ENCODE results near the gene BRSK2. TPM values are rescaled to one million over a fixed set of nuclear protein-coding genes. Genes with fewer than 3 reads are reported as not detected.

BRSK2 gene
- total and polyA plus RNA-seq, 2 donors (not counting 1 experiment from before 2014, with no cell fraction given), result 0.11 to 0.33 TPM

DNA sequence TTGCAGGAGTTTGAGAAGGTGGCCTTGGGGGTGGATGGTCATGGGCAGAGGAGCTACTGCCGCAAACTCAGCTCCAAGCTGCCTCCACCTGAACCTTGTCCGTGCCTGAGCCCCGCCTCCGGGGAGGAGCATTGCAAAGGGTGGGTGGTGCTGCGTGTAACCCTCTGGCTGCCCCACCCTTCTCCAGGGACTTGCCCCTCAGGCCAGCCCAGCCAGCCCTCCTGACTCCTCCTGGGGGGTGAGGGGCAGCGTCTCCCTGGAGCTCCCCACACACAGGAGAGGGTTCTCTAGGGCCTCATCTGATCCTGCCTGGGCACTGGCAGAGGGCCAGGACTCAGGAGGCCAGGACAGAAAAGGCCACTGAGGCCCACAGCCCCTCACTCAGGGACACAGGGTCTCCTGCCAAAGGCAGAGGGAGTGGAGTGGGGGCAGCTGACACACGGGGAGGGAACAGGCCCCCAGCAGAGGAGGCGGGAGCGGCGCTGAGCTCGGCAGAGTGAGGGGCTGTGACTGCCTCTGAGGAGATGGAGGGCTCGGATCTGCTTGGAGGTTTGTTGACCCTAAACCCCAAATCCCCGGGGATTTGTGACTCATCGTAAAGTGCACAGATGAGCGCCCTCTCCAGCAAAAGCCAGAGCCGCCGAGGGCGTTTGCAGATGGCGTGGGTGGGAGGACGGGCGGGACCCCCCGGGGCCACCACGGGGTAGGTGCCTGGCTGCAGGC lies 12.8 kb downstream of the BRSK2 start:
- Histone ChIP-seq H3K79me2 (ENCODE audit: control insufficient read depth, insufficient read depth, low read length) (no peaks in the 10 kb centered on the region), H3K9ac (ENCODE audit: insufficient read depth, low read length) (no peak overlapping the region), H3K36me3 (ENCODE audit: control insufficient read depth, insufficient read depth, low read length) (no peaks in the 10 kb centered on the region), H3K27me3 (ENCODE audit: control insufficient read depth, insufficient read depth, low read length) (no peaks in the 10 kb centered on the region), H4K20me1 (ENCODE audit: control insufficient read depth, extremely low read depth, insufficient read depth, low read length) (no peaks in the 10 kb centered on the region), H3K9me3 (ENCODE audit: control insufficient read depth, insufficient read depth, low read depth, low read length) (no peaks in the 10 kb centered on the region), H3K4me2 (ENCODE audit: extremely low read depth, insufficient read depth, low read length) (no peak overlapping the region), H3K4me1 (ENCODE audit: control insufficient read depth, extremely low read depth, insufficient read depth, low read length) (no peaks in the 10 kb centered on the region), H2AFZ (ENCODE audit: low read length) (no peak overlapping the region), H3K27ac (ENCODE audit: insufficient read depth, low read length) (no peak overlapping the region), H3K4me3 (replicated peaks in 1 of 4; ENCODE audit: control extremely low read depth in 1 of 4, insufficient read depth in 1 of 4, low read depth in 3 of 4, low read length in 4 of 4) (no peak overlapping the region)
- no peak for TF ChIP-seq EZH2 (IDR thresholded peaks at IDR 0.05; ENCODE audit: low read length, missing control alignments)
- no peak for TF ChIP-seq CTCF (conservative IDR thresholded peaks at IDR 0.05 in 1 of 2, IDR thresholded peaks at IDR 0.05 in 1 of 2; ENCODE audit: low read depth in 1 of 2, low read length in 2 of 2)
- no peak for DNase-seq (ENCODE audit: low read depth in 2 of 2)

DNA sequence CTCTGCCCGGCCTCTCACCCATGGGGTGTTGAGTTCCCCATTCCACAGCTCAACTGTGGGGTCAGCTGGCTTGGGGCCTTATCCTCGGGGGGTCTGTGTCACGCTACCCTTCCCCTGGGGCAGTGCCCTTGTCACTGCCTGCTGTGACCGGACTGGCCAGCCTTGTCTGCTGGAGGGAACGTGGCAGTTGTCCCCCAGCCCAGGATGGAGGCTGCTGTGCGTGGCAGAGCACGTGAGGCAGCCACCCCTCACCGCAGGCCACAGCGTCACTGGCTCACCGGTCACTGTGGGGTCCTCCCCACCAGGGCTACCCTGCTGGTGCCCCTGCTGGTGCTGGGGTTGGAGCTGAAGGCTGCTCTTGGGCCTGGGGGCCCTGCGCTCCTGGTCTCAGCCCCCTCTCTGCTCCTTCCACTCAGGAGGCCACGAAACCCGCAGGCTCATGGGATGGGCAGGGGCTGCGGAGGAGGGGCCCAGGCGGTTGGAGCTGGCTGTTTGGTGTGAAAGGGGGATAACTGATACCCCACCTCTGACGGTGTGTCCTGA lies 13.4 kb downstream of the BRSK2 start:
- Histone ChIP-seq H4K20me1 (ENCODE audit: control insufficient read depth, extremely low read depth, insufficient read depth, low read length) (no peaks in the 10 kb centered on the region), H3K4me1 (ENCODE audit: control insufficient read depth, extremely low read depth, insufficient read depth, low read length) (no peaks in the 10 kb centered on the region), H3K9me3 (ENCODE audit: control insufficient read depth, insufficient read depth, low read depth, low read length) (no peaks in the 10 kb centered on the region), H3K9ac (ENCODE audit: insufficient read depth, low read length) (no peak overlapping the region), H2AFZ (ENCODE audit: low read length) (no peak overlapping the region), H3K79me2 (ENCODE audit: control insufficient read depth, insufficient read depth, low read length) (no peaks in the 10 kb centered on the region), H3K4me3 (replicated peaks in 1 of 4; ENCODE audit: control extremely low read depth in 1 of 4, insufficient read depth in 1 of 4, low read depth in 3 of 4, low read length in 4 of 4) (no peak overlapping the region), H3K36me3 (ENCODE audit: control insufficient read depth, insufficient read depth, low read length) (no peaks in the 10 kb centered on the region), H3K4me2 (ENCODE audit: extremely low read depth, insufficient read depth, low read length) (no peak overlapping the region), H3K27me3 (ENCODE audit: control insufficient read depth, insufficient read depth, low read length) (no peaks in the 10 kb centered on the region), H3K27ac (ENCODE audit: insufficient read depth, low read length) (no peak overlapping the region)
- no peak for TF ChIP-seq EZH2 (IDR thresholded peaks at IDR 0.05; ENCODE audit: low read length, missing control alignments)
- no peak for TF ChIP-seq CTCF (conservative IDR thresholded peaks at IDR 0.05 in 1 of 2, IDR thresholded peaks at IDR 0.05 in 1 of 2; ENCODE audit: low read depth in 1 of 2, low read length in 2 of 2)
- no peak for DNase-seq (ENCODE audit: low read depth in 2 of 2)

DNA sequence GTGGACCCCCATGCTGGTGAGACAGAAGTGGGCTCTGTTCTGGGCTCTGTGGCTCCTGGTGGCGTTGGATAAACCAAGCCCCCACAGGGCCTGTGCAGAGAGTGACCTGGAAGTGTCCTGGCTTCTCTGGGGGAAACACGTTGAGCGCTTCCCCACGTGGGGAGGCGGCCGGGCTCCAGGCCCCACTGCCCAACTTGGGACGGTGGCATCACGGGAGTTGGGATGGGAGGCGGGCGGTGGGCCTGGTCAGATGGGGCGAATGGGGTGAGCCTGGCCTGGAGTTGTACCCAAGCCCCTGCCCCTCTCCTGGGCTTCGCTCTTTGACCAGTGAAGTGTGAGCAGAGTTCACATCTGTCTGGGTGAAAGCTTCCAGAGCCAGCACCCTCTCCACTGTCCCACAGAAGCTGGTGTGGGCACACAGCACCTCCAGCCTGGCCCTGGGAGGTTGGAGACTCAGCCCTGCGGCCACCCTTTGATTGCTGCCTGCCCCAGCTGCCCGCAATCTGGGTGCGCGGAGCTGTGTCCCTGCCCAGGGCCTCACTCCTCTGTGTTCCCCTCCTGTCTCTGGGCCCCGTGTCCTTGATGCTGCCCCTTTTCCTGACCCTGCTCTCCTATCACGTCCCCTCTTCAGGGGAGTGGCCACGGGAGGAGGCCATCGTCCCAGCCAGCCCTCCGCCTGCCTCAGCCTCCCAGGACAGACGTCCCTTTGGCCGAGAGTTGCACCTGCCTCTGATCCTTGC lies 14.2 kb downstream of the BRSK2 start:
- no peak overlapping the region for H3K27ac ChIP-seq (ENCODE audit: insufficient read depth, low read length)
- no peaks in the 10 kb centered on the region for H3K79me2 ChIP-seq (ENCODE audit: control insufficient read depth, insufficient read depth, low read length)
- H4K20me1 ChIP-seq (ENCODE audit: control insufficient read depth, extremely low read depth, insufficient read depth, low read length), result no peaks in the 10 kb centered on the region
- no peak for TF ChIP-seq CTCF (conservative IDR thresholded peaks at IDR 0.05 in 1 of 2, IDR thresholded peaks at IDR 0.05 in 1 of 2; ENCODE audit: low read depth in 1 of 2, low read length in 2 of 2)
- TF ChIP-seq EZH2 (IDR thresholded peaks at IDR 0.05; ENCODE audit: low read length, missing control alignments), result no peak
- no peak overlapping the region for H3K9ac ChIP-seq (ENCODE audit: insufficient read depth, low read length)
- no peaks in the 10 kb centered on the region for H3K4me1 ChIP-seq (ENCODE audit: control insufficient read depth, extremely low read depth, insufficient read depth, low read length)
- no peak for DNase-seq (ENCODE audit: low read depth in 2 of 2)
- H3K9me3 ChIP-seq (ENCODE audit: control insufficient read depth, insufficient read depth, low read depth, low read length), result no peaks in the 10 kb centered on the region
- H3K4me2 ChIP-seq (ENCODE audit: extremely low read depth, insufficient read depth, low read length), result no peak overlapping the region
- no peaks in the 10 kb centered on the region for H3K36me3 ChIP-seq (ENCODE audit: control insufficient read depth, insufficient read depth, low read length)
- no peaks in the 10 kb centered on the region for H3K27me3 ChIP-seq (ENCODE audit: control insufficient read depth, insufficient read depth, low read length)
- no peak overlapping the region for H3K4me3 ChIP-seq (replicated peaks in 1 of 4; ENCODE audit: control extremely low read depth in 1 of 4, insufficient read depth in 1 of 4, low read depth in 3 of 4, low read length in 4 of 4)
- no peak overlapping the region for H2AFZ ChIP-seq (ENCODE audit: low read length)
